ENCODE results near the gene GFI1B. TPM values are rescaled to one million over a fixed set of nuclear protein-coding genes. Genes with fewer than 3 reads are reported as not detected.

GFI1B gene
- polyA plus RNA-seq, 2 of the 4 experiments (the other 2 are of a cell fraction) = 0.09 TPM; not detected in 1

DNA sequence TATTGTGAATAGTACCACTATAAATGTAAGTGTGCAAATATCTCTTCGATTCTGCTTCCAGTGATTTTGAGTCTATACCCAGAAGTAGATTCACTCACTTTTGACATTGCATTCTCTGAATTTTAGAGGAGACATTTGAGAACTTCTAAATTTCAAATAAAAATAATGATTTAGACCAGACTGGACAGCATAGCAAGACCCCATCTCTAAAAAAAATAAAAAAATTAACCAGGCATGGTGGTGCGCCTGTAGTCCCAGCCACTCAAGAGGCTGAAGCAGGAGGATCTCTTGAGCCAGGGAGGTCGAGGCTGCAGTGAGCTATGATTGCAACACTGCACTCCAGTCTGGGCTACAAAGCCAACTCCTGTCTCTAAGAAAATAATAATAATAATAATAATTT is 1.9 kb upstream of the GFI1B start:
- peaks cover 8% of the 10 kb centered on the region; the same call in 1 of the 3 replicates for H3K4me1 ChIP-seq
- no peak overlapping the region for H3K4me2 ChIP-seq
- WGBS (ENCODE audit: missing lambda C conversion rate) = 45% methylated on average over 3 of the region's 3 CpGs
- POLR2A ChIA-PET = interaction anchor here (0.8 kb wide), 1 partner anchor 54 kb away, joined by 3 read pairs; no protein-coding TSS in a partner anchor
- no peak for FAIRE-seq
- H3K4me3 ChIP-seq = no peak overlapping the region
- CTCF ChIA-PET = interaction anchor here (1.5 to 5.4 kb wide), 8 partner anchors 12 to 510 kb away, joined by 3 to 40 read pairs (median 8); no protein-coding TSS in a partner anchor
- no peak for ATAC-seq
- DNase-seq (ENCODE audit: low read depth in 1 of 2, low spot score in 1 of 2) = no peak
- TF ChIP-seq TP53 (CRISPR knock-in tag; IDR thresholded peaks at IDR 0.05) = no peak
- TF ChIP-seq JUN (IDR thresholded peaks at IDR 0.05) = no peak
- H3K27ac ChIP-seq = no peak overlapping the region
- no peaks in the 10 kb centered on the region for H3K9me3 ChIP-seq

DNA sequence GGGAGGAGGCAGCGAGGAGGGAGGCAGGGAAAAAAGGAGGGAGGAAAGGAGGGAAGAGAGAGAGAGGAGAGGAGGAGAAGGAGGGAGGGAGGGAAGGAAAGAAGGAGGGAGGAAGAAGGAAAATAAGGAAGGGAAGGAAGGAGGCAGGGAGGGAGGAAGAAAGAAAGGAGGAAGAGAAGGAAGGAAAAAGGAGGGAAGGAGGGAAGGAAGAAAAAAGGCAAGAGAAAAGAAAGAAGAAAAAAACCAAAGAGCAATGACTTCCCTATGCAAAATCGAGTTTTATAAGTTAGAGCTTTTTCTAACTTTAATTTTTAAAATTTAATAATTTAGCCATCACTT is 413 bp upstream of the GFI1B start:
- ChIA-PET POLR2A (no interaction called here), CTCF (interaction anchor here (0.6 to 5.4 kb wide), 21 partner anchors 8 to 825 kb away, joined by 3 to 40 read pairs (median 4); partner anchors contain the start of gene GTF3C5)
- WGBS (ENCODE audit: missing lambda C conversion rate) = 1% methylated on average over 2 of the region's 2 CpGs
- peak overlapping the region; percentile 61 for H3K4me2 ChIP-seq
- peaks cover 8% of the 10 kb centered on the region; the same call in 1 of the 3 replicates for H3K4me1 ChIP-seq
- H3K27ac ChIP-seq = no peak overlapping the region
- no peak for TF ChIP-seq CBX2 (IDR thresholded peaks at IDR 0.05; ENCODE audit: borderline replicate concordance, low read depth)
- no peak for TF ChIP-seq MAFK (IDR thresholded peaks at IDR 0.05; ENCODE audit: partially characterized antibody)
- TF ChIP-seq RAD21 (conservative IDR thresholded peaks at IDR 0.05 in 1 of 2, IDR thresholded peaks at IDR 0.05 in 1 of 2) = no peak
- no peak for TF ChIP-seq ZC3H11A (IDR thresholded peaks at IDR 0.05)
- TF ChIP-seq JUN (IDR thresholded peaks at IDR 0.05) = no peak
- TF ChIP-seq TFCP2L1 (CRISPR knock-in tag; IDR thresholded peaks at IDR 0.05) = no peak
- TF ChIP-seq, protein P1, sequence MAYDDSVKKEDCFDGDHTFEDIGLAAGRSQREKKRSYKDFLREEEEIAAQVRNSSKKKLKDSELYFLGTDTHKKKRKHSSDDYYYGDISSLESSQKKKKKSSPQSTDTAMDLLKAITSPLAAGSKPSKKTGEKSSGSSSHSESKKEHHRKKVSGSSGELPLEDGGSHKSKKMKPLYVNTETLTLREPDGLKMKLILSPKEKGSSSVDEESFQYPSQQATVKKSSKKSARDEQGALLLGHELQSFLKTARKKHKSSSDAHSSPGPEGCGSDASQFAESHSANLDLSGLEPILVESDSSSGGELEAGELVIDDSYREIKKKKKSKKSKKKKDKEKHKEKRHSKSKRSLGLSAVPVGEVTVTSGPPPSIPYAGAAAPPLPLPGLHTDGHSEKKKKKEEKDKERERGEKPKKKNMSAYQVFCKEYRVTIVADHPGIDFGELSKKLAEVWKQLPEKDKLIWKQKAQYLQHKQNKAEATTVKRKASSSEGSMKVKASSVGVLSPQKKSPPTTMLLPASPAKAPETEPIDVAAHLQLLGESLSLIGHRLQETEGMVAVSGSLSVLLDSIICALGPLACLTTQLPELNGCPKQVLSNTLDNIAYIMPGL (CRISPR knock-in tag; IDR thresholded peaks at IDR 0.05; ENCODE audit: borderline replicate concordance) = no peak
- no peak for TF ChIP-seq RARB (CRISPR knock-in tag; IDR thresholded peaks at IDR 0.05)
- TF ChIP-seq POLR2A (IDR thresholded peaks at IDR 0.05; ENCODE audit: low read length) = no peak
- TF ChIP-seq TP53 (CRISPR knock-in tag; IDR thresholded peaks at IDR 0.05) = no peak
- no peak for TF ChIP-seq PHF8 (IDR thresholded peaks at IDR 0.05; ENCODE audit: borderline replicate concordance, low read depth)
- TF ChIP-seq, protein P2, sequence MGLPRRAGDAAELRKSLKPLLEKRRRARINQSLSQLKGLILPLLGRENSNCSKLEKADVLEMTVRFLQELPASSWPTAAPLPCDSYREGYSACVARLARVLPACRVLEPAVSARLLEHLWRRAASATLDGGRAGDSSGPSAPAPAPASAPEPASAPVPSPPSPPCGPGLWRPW (IDR thresholded peaks at IDR 0.05) = no peak
- no peak for TF ChIP-seq SREBF2 (IDR thresholded peaks at IDR 0.05)
- no peak for TF ChIP-seq FOXS1 (CRISPR knock-in tag; IDR thresholded peaks at IDR 0.05)
- TF ChIP-seq HOXB13 (CRISPR knock-in tag; IDR thresholded peaks at IDR 0.05; ENCODE audit: low read depth) = no peak
- TF ChIP-seq HOXB5 (CRISPR knock-in tag; IDR thresholded peaks at IDR 0.05) = no peak
- no peak for TF ChIP-seq ZNF302 (CRISPR knock-in tag; IDR thresholded peaks at IDR 0.05)
- H3K9me3 ChIP-seq = no peaks in the 10 kb centered on the region
- no peak overlapping the region for H3K4me3 ChIP-seq
- no peak for DNase-seq (ENCODE audit: low read depth in 1 of 2, low spot score in 1 of 2)
- no peak for FAIRE-seq
- ATAC-seq = no peak

DNA sequence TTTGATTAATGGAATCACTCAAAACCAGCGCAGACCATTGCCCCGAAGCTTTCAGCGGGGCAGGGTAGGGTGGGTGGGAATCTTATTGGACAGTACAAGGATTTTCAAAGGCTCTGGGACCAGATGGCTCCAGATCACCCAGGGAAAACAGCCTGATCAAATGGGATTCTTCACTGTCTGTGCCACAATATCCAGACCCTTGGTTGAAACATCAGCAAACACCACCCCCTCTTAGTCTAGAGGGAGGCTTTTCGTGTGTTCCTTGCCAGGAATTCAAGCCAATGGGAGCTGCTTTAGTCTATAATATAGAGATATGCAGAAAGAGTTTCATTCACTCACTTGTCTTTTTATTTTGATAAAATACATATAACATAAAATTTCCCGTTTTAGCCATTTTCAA is 1.7 kb downstream of the GFI1B start:
- ATAC-seq (no peak), FAIRE-seq (no peak), DNase-seq (ENCODE audit: low read depth in 1 of 2, low spot score in 1 of 2) (no peak)
- no peak for TF ChIP-seq FOSL2 (IDR thresholded peaks at IDR 0.05)
- TF ChIP-seq FOSL2 (CRISPR knock-in tag; IDR thresholded peaks at IDR 0.05) = no peak
- TF ChIP-seq TP53 (CRISPR knock-in tag; IDR thresholded peaks at IDR 0.05) = no peak
- TF ChIP-seq GATA3 (IDR thresholded peaks at IDR 0.05; ENCODE audit: borderline replicate concordance) = no peak
- TF ChIP-seq, protein P3, sequence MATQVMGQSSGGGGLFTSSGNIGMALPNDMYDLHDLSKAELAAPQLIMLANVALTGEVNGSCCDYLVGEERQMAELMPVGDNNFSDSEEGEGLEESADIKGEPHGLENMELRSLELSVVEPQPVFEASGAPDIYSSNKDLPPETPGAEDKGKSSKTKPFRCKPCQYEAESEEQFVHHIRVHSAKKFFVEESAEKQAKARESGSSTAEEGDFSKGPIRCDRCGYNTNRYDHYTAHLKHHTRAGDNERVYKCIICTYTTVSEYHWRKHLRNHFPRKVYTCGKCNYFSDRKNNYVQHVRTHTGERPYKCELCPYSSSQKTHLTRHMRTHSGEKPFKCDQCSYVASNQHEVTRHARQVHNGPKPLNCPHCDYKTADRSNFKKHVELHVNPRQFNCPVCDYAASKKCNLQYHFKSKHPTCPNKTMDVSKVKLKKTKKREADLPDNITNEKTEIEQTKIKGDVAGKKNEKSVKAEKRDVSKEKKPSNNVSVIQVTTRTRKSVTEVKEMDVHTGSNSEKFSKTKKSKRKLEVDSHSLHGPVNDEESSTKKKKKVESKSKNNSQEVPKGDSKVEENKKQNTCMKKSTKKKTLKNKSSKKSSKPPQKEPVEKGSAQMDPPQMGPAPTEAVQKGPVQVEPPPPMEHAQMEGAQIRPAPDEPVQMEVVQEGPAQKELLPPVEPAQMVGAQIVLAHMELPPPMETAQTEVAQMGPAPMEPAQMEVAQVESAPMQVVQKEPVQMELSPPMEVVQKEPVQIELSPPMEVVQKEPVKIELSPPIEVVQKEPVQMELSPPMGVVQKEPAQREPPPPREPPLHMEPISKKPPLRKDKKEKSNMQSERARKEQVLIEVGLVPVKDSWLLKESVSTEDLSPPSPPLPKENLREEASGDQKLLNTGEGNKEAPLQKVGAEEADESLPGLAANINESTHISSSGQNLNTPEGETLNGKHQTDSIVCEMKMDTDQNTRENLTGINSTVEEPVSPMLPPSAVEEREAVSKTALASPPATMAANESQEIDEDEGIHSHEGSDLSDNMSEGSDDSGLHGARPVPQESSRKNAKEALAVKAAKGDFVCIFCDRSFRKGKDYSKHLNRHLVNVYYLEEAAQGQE (IDR thresholded peaks at IDR 0.05) = no peak
- TF ChIP-seq POLR2AphosphoS2 (conservative IDR thresholded peaks at IDR 0.05; ENCODE audit: low read length) = no peak
- no peak for TF ChIP-seq HOXB13 (CRISPR knock-in tag; IDR thresholded peaks at IDR 0.05; ENCODE audit: low read depth)
- no peak for TF ChIP-seq BHLHE40 (IDR thresholded peaks at IDR 0.05; ENCODE audit: low read depth, low read length)
- Histone ChIP-seq H3K4me3 (no peak overlapping the region), H3K4me1 (peaks cover 8% of the 10 kb centered on the region; the same call in 1 of the 3 replicates), H3K27ac (no peak overlapping the region), H3K9me3 (no peaks in the 10 kb centered on the region), H3K4me2 (no peak overlapping the region)
- ChIA-PET POLR2A (no interaction called here), CTCF (interaction anchor here (1.0 to 6.1 kb wide), 4 partner anchors 8 to 79 kb away, joined by 3 to 34 read pairs (median 17); no protein-coding TSS in a partner anchor)
- WGBS (ENCODE audit: missing lambda C conversion rate) = 63% methylated on average over 4 of the region's 5 CpGs
